HL-60/S4 treated with retinoic acid at 250 ng/mL for 4 days and 3 days (cell line): ENCODE measurements around the gene KDELR1.

Experiments used
- in situ Hi-C: fragments of 300-500 bp; cut with MboI; formaldehyde crosslinking; loops from 2 replicates; pipeline ENCODE4 v1.7.0; 2022; ENCODE audit warnings: low sequenced_read_pairs

KDELR1 gene

DNA sequence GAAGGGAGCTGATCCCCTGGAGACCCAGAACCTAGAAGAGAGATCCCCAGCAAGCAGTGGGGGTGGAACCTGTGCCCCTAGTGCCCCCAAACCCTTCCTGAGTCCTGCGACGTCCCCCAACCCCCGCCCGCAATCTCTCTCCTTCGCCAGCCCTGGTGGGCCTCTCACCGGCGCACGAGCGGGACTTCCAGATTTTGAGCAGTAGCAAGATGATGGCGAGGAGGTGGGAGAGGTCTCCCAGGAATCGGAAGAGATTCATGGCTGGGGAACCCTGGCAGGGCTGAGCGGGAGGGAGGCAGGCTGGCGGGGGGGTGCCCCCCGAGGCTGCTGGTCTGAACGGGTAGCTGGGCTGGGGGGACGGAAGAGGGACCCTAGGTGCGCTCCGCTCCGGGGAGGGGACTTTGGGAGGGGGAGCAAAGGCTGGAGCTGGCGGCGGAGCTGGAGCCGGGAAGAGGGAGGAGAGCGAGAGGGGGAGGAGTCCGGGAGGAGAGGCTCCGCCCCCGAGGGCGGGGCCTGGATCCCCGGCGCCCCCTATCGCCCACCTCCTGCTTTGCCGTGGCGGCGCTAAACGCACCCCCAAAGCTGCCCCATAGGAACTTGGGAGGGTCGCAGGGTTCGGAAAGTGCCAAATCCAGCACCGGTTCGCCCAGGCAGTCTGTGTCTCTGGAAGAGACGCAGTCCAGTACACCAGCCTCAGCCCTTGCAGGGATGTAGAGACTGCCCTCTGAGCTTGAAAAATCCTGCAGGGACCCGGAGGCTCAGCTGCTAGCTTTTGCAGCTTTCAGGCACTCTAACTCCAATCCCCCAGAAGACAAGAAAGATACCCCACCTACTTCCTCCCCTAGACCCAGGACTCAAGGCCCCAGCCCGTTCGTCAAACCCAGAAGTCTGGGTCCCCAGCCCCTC is at the start of gene KDELR1:
Gene KDELR1, minus strand, starts transcription at position 452 of the 906 bp plus-strand sequence. Its CDS starts 193 bp downstream, at position 259.
- in situ Hi-C loops = no loop called here

DNA sequence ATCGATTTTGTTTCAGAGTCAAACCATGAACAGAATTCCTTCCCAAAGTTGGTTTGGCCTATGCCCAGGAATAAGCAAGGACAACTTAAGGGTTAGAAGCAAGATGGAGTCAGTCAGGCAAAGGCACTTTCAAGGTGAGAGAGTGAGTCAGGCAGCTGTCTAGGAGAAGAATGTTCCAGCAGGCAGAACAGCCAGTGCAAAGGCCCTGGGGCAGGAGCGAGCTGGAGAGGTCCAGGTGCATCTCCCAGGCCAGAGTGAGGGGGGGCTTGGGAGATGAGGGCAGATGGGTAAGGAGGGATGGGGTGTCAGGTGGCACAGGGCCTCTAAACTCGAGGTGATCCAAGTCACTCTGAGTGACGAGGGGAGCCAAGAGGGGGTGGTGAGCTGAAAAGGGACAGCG is 45.2 kb upstream of the KDELR1 start:
- in situ Hi-C loops = no loop called here

DNA sequence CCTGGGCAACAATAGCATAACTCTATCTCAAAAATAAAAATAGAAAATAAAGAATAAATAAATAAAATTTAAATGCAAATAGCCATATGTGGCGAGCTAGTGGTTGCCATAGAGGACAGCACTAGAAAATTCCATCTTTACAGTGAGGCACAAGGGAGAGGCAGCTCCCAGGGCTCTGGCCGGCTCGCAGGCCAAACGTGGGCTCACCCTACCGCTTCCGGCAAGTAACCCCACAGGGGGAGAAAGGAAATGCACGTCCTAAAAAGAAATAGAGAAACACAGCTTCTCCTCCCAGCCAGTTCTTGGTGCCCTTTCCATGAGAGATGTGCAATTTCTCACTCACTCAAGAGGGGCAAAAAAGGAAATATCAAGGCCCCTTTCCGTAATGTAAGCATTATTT is 42.0 kb upstream of the KDELR1 start:
- in situ Hi-C loops = no loop called here

DNA sequence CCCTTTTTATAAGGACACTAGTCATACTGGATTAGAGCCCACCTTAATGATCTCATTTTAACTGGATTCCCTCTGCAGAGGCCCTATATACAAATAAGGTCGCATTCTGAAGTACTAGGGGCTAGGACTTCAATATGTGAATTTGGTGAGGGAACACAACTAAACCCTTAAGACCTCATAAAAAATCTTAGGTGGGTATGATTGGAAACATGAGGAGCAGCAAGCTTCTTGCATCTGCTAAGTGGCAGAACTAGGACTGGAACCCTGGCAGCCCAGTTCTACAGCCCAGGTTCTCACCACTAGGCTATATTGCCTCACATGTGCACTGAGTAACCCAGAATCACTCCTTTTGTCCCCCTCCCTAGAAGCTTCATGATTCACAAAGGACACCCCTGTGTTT is 37.3 kb upstream of the KDELR1 start:
- in situ Hi-C loops = no loop called here

DNA sequence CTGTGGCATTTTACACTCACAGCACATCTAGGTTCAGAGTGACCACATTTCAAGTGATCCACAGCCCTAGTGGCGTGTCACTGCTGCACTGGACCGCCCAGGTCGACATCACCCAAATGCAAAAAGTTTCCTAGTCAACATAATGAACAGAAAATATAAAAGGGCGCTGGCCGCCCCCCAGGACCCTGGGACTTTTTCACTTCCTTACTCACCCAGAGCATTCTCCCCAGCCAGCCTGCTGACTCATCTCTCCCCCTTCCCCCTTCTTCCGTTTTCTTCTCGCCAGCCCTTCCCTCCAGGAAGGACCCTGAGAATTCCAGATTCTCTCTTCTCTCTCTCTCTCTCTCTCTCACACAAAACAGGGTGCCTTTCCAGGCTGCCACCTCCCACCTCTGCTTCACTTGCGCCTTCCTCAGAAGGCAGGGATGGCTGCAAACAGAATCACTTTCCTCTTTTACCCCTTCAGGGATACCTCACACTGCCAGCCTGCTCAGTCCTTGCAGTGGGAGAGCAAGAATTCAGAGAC is 33.4 kb upstream of the KDELR1 start:
- in situ Hi-C loops = no loop called here

DNA sequence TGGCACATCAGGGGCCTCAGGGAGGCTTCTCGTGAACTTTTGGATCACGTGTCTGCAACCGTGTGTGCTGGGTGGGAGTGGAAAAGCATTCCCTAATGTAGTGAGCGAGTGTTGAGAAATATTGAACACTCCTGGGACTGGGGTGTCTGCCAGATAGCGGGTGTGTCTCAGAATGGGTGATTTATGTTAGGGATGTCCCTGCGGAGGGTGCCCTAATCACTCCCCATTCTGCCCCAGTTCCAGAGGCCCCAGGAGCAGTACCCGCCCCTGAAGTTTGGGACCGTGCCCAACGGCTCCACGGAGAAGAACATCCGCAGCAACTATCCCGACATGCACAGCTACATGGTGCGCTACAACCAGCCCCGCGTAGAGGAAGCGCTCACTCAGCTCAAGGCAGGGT is 30.2 kb upstream of the KDELR1 start:
- in situ Hi-C loops = no loop called here

DNA sequence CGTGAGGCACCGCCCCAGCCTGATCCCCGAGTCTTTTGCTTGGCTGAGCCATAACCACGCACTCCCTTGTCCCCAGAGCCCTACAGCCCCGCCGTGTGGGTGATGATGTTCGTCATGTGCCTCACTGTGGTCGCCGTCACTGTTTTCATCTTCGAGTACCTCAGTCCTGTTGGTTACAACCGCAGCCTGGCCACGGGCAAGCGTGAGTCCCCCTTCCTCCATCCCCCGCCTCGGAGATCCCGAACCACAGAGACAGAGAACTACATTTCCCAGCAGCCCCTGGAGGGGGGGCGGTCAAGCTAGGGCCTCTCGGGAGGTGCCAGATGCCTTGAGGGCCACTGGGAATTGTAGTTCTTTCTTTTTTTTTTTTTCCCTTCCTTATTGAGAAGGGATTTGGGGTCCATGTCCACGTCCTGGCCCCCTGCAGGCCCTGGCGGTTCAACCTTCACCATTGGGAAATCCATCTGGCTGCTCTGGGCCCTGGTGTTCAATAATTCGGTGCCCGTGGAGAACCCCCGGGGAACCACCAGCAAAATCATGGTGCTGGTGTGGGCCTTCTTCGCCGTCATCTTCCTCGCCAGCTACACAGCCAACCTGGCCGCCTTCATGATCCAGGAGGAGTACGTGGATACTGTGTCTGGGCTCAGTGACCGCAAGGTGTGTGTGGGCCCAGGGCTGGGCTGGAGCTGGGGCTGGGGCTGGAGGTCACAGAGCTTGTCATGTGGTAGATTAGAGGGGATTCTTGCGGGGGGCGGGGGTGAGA is 28.0 kb upstream of the KDELR1 start:
- in situ Hi-C loops = no loop called here

DNA sequence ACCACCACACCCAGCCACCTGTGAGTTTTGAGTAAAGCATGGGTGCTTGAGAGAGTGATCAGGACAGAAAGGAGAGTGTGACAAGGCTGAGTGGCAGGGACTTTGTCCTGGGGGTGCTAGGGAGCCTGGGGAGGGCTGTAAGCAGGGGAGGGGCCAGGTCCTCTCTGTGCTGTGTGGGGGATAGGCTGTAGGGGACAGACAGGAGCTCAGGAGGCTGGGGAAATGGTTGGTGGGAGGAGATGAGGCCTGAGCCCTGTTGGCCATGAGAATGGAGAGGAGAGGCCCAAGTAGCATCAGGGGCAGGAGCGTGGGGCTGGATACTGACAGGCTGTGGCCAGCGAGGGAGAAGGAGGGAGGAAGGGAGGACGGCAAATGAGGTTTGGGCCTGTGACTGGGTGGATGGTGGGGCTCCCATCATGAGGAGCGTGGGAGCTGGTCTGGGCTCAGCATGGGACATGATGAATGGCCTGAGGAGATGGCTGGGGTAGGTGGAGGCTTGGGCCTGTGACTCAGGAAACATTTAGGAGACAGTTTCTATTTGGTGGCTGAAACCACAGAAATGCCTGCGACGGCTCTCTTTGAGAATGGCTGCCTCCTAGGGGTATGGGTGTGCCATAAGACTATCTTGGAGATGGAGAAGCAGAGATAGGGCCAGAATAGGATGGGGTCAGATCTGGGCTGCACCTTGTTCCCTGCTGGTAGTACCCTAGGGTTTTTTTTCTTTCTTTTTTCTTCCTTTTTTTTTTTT is 27.1 kb upstream of the KDELR1 start:
- in situ Hi-C loops = no loop called here

DNA sequence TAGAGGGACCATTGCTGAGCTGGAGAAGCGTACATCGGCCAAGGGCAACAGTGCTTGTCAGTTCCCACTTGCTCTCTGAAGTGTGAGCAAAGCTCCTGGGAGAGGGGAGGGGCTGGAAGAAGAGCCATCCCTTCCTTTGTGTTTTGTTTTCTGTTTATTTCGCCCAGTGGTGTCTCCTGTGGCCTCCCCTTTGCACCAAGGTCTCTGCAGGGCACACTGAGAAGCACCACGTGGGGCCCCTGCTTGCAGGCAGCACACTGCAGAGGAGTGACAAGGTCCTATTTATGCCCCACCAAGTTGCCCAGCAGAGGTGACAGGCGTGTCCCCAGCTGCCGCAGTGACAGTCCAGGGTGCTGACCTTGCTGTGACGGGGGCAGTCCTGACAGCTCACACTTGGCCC is 26.1 kb upstream of the KDELR1 start:
- in situ Hi-C loops = no loop called here

DNA sequence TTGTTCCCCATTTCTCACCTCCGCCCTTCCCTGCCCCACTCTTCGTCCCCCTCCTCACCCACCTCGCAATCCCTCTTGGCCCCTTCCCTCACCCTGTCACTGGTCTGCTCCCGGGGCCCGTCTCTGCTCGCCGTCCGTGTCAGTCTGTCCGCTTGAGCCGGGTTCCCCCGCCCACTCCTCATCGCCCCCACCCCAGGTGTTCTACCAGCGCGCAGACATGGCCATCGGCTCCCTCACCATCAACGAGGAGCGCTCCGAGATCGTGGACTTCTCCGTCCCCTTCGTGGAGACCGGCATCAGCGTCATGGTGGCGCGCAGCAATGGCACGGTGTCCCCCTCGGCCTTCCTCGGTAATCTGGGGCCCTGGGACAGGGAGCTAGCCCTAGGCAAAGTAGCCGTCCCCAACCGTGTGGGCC is 24.5 kb upstream of the KDELR1 start:
- in situ Hi-C loops = no loop called here

DNA sequence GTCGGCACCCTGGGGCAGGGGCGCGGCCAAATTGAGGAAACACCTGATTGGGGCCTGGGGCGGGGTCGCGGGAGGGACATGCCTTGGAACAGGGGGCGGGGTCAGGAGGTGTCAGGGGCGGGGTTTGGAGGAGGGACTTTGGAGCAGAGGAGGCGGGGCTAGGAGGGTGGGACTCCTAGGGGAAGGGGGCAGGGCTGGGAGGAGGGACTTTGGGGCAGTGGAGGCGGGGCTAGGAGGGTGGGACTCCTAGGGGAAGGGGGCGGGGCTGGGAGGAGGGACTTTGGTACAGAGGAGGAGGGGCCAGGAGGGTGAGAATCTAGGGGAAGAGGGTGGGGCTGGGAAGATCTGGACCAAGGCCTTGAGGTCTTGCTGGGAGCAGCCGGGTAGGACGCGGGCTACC is 24.0 kb upstream of the KDELR1 start:
- in situ Hi-C loops = no loop called here

DNA sequence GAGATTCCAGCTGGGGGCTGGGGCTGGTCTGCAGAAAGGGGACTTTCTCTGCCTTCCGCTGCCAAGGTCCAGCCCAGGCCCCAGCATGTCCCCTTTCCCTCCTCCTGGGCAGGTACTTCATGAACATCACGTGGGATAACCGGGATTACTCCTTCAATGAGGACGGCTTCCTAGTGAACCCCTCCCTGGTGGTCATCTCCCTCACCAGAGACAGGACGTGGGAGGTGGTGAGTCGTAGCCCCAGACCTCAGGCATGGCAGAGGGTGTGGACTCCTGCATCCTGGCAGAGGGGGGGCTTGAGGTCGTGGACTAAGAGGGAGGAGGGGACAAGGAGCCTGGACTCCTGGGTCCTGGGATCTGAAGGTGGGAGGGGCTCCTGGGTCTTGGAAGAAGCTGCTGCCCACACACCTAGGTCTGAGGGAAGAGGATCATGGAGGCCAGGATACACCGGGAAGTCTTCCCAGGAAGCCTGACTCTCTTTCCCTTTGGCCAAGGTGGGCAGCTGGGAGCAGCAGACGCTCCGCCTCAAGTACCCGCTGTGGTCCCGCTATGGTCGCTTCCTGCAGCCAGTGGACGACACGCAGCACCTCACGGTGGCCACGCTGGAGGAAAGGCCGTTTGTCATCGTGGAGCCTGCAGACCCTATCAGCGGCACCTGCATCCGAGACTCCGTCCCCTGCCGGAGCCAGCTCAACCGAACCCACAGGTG is 22.7 kb upstream of the KDELR1 start:
- in situ Hi-C loops = no loop called here

DNA sequence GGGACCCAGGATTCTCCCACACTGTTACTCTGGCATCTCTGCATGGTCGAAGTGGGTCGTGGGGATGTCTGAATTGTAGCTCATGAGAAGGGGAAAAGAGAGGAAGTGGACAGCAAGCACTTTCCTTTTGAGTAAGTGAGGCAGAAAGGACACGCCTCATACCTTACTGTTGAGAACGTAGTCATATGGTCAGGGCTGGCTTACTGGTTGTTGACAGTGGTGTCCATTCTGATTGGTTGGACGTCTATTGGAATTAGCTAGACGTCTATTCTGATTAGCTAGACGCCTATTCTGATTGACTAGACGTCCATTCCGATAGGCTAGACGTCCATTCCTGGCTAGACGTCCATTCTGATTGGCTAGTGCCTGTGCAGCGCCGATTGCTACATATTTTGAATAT is 14.5 kb upstream of the KDELR1 start:
- in situ Hi-C loops = no loop called here

DNA sequence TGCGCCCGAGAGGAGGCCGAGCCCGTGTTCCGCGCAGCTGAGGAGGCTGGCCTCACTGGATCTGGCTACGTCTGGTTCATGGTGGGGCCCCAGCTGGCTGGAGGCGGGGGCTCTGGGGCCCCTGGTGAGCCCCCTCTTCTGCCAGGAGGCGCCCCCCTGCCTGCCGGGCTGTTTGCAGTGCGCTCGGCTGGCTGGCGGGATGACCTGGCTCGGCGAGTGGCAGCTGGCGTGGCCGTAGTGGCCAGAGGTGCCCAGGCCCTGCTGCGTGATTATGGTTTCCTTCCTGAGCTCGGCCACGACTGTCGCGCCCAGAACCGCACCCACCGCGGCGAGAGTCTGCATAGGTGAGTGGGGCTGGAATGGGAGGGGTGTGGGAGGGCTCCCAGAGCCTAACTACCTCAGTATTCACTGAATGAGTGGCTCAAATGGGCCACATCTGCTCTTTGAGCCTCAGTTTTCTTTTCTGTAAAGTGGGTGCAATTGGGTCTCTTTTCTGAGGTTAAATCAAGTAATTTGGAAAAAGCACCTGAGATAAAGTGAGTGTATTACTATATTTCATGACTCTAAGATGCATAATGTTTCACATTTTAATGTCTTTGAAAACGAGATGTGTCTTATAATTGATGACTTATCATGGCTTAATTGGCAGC is 13.8 kb upstream of the KDELR1 start:
- in situ Hi-C loops = no loop called here

DNA sequence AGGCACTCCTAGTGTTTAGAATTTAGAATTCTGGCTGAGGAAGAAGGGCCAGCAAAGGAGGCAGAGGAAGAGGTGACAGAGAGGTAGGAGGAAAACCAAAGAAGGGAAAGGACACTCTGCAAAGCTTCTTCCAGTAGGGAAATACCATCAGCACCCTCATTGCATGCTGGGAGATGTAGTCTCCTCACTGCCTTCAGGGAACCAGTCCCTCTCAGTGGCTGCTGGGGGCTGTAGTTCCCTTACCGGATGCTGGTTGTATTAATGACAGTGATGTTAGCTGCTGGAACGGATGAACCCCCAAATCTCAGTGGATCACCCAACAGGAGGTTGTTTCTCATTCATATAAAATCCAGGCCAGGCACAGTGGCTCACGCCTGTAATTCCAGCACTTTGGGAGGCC is 12.3 kb upstream of the KDELR1 start:
- in situ Hi-C loops = no loop called here

DNA sequence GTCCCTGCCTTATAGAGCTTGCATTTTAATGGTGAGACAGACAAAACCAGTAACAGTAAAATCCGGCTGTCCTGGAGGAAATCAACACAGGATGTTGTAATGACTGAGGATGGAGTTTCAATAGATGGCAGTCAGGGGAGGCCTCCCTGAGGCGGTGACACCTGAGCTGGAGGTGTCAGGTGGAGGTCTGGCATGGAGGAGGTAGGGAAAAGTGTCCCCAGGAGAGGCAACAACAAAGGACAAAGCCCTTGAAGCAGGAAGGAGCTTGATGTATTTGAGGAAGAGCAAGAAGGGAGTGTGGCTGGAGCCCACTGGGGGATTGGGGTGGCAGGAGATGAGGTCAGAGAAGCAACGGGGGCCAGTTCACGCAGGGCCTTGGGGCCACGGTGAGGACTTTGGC is 9.9 kb upstream of the KDELR1 start:
- in situ Hi-C loops = no loop called here

DNA sequence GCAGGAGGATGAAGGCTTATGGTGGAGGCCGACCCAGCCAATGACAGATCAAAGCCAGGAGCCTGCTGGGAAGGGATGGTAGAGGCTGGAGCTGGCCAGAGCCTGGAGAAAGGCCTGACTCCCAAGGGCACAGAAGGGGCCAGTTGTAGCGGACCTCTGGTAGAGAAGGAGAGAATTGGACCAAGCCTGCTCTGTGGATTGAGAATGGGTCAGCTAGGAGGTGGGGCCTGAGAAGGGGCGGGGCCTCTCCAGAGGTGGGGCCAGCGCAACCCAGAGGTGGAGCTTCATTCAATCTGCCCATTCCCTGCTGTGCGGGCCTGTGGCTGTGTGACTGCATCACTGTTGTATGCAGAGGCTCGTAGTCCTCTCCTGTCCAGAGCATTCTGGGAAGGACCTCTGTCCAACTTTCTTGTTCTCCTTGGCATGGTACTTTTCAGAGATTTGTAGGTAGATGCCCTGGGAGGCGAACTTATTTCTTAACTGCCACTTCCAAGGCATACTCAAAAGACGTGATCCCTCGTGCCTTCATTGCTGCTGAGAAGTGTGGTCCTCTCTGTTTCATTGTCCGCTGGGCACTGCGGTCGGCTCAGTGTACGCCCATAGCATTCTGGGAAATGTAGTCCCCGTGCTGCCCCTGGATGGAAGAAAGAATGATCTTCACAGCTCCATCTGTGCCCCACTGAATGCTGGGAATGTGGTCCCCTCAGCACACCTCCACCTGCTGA is 8.8 kb upstream of the KDELR1 start:
- in situ Hi-C loops = no loop called here

DNA sequence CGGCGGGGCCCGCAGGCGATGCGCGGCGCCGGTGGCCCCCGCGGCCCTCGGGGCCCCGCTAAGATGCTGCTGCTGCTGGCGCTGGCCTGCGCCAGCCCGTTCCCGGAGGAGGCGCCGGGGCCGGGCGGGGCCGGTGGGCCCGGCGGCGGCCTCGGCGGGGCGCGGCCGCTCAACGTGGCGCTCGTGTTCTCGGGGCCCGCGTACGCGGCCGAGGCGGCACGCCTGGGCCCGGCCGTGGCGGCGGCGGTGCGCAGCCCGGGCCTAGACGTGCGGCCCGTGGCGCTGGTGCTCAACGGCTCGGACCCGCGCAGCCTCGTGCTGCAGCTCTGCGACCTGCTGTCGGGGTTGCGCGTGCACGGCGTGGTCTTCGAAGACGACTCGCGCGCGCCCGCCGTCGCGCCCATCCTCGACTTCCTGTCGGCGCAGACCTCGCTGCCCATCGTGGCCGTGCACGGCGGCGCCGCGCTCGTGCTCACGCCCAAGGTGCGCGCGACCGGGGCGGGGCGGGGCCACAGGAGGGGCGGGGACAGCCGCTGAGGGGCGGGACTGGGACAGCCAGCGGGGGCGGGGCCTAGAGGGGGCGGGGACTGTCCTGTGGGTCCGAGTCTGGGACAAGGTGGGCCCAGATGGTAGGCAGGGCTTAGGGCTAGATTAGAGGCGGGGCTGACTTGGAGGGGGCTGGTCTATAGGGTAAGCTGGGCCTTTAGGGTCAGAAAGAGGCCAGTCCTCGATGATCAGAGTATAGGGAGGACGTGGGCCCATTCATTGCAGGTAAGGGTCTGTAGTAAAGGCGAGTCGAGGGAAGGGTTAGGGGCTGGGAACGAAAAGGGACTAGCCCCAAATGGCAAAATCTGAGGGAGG is 7.3 kb upstream of the KDELR1 start:
- in situ Hi-C loops = no loop called here

DNA sequence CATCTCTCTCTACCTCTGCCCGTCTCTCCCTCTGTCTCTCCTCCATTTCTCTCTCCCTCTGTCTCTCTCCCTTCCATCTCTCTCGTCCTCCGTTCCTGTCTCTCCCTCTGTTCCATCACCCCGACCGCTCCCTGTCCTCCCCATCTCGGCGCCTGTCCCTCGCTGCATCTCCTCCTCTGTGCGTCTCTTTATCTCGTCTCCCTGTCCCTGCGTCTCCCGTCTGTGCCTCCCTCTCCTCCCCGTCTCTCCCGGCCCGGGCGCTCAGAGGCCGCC is 6.7 kb upstream of the KDELR1 start:
- in situ Hi-C loops = no loop called here
